ENCODE measurements around the gene ESPNL.
"Not testable (repeated sequence)": the region's sequence is repeated elsewhere in the genome, so short reads cannot be mapped to it uniquely, and the experiment has no call there.

DNA sequence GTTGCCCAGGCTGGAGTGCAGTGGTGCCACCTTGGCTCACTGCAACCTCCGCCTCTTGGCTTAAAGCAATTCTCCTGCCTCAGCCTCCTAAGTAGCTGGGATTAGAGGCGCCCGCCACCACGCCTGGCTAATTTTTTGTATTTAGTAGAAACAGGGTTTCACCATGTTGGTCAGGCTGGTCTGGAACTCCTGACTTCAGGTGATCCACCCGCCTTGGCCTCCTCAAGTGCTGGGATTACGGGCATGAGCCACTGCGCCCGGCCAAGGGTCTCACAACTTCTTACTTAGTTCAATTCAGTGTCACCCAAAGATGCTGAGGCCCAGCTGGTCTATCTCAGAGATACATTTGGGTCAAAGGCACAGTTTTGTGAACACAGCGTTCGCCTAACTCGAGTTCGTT lies 15.6 kb downstream of the ESPNL start:
- TF ChIP-seq EZH2 (IDR thresholded peaks at IDR 0.05; ENCODE audit: borderline replicate concordance, low read depth, low read length, severe bottlenecking); CTCF (IDR thresholded peaks at IDR 0.05; ENCODE audit: borderline replicate concordance, extremely low read depth, low read length, poor library complexity, severe bottlenecking): not testable (repeated sequence)

All from DND-41 (cell line).